Breast epithelium (tissue), 3 donors: ENCODE results near the gene XKR7.

Experiments used
- CTCF ChIP-seq, 3 donors: fragments of 450-650 bp; IDR thresholded peaks; one replicate each; pipeline ENCODE4 v1.5.1; 2016 to 2017; ENCODE audit warnings: antibody characterized with exemption in 3 of 3, mild to moderate bottlenecking in 3 of 3, moderate library complexity in 3 of 3
- POLR2A ChIP-seq: fragments of 450-650 bp; IDR thresholded peaks from one replicate; pipeline ENCODE4 v1.6.1; 2016; ENCODE audit warnings: antibody characterized with exemption, mild to moderate bottlenecking, moderate library complexity
- POLR2AphosphoS5 ChIP-seq, 3 donors: sonication (generic); formaldehyde crosslinking; IDR thresholded peaks; one replicate each; pipeline ENCODE4 v1.6.1; 2017; ENCODE audit warnings: antibody characterized with exemption in 3 of 3

GRCh38 chr20:32027643-32028042 lies 59.7 kb downstream of the XKR7 start:
- no peak for TF ChIP-seq POLR2A
- TF ChIP-seq CTCF (IDR thresholded peaks at IDR 0.05), result no peak
- no peak for TF ChIP-seq POLR2AphosphoS5 (IDR thresholded peaks at IDR 0.05)
